Natural killer cell (primary cell): ENCODE data around the gene EYS. TPM values are rescaled to one million over a fixed set of nuclear protein-coding genes. Genes with fewer than 3 reads are reported as not detected.

ENCODE experiments used
- ATAC-seq, 3 donors: fragments of 150-1000 bp in 2 of 3; fragments of 200-7000 bp in 1 of 3; cut with Tn5 transposase; 1 replicate in 1 of 3; 2 replicates in 2 of 3; pipeline ENCODE4 v1.10.0; 2021; ENCODE audit warnings: mild to moderate bottlenecking in 2 of 3, moderate library complexity in 2 of 3
- DNase-seq, 2 donors: peaks; one replicate each; pipeline versions ENCODE4 v3.0.0 to v3.0.0-alpha.2; 2013 to 2021; ENCODE audit warnings: mixed read lengths in 1 of 2
- H3K27ac ChIP-seq: one replicate; pipeline ENCODE4 v1.5.1; 2013; ENCODE audit warnings: mild to moderate bottlenecking, low read length
- H3K27me3 ChIP-seq: one replicate; pipeline ENCODE4 v1.6.1; 2013; ENCODE audit warnings: low read length; ENCODE audit not compliant: control insufficient read depth, insufficient read depth
- H3K36me3 ChIP-seq: one replicate; pipeline ENCODE4 v1.6.1; 2013; ENCODE audit warnings: low read length; ENCODE audit not compliant: control insufficient read depth, insufficient read depth
- H3K4me1 ChIP-seq: one replicate; pipeline ENCODE4 v1.6.1; 2013; ENCODE audit warnings: low read length; ENCODE audit not compliant: control insufficient read depth, insufficient read depth
- H3K4me3 ChIP-seq: one replicate; pipeline ENCODE4 v1.5.1; 2013; ENCODE audit warnings: low read length
- H3K9me3 ChIP-seq: one replicate; pipeline ENCODE4 v1.6.1; 2013; ENCODE audit warnings: low read length; ENCODE audit not compliant: control insufficient read depth, insufficient read depth
- H3K27ac Mint-ChIP-seq, 2 donors: one replicate each; pipeline ENCODE4 v1.8.0; 2022; ENCODE audit warnings: mild to moderate bottlenecking in 2 of 2, mixed read lengths in 2 of 2, moderate library complexity in 1 of 2
- H3K27me3 Mint-ChIP-seq, 2 donors: one replicate each; pipeline ENCODE4 v1.8.0; 2022; ENCODE audit warnings: low read depth in 2 of 2, mixed read lengths in 2 of 2
- H3K36me3 Mint-ChIP-seq: one replicate; pipeline ENCODE4 v1.8.0; 2022; ENCODE audit warnings: mixed read lengths
- H3K4me1 Mint-ChIP-seq, 2 donors: one replicate each; pipeline ENCODE4 v1.8.0; 2022; ENCODE audit warnings: mixed read lengths in 2 of 2
- H3K4me3 Mint-ChIP-seq: one replicate; pipeline ENCODE4 v1.8.0; 2022; ENCODE audit warnings: mild to moderate bottlenecking, moderate library complexity, mixed read lengths
- H3K9me3 Mint-ChIP-seq, 2 donors: one replicate each; pipeline ENCODE4 v1.8.0; 2022; ENCODE audit warnings: mixed read lengths in 2 of 2
- WGBS: methylation state at CpG from one replicate; pipeline ENCODE4 v1.1.7; 2013; ENCODE audit warnings: missing lambda C conversion rate; ENCODE audit not compliant: insufficient coverage; 5-methylcytosine and 5-hydroxymethylcytosine counted together
- intact Hi-C: fragments of 100-400 bp; cut with micrococcal nuclease; formaldehyde crosslinking; loops from one replicate; pipeline ENCODE4 v1.14.2; 2022
- total RNA-seq, 4 donors: library from RNA; stranded (reverse); fragments of 120-200 nt in 1 of 4; gene quantifications; one replicate each; pipeline versions ENCODE4 v1.2.3 to v1.2.4, GENCODE V29; 2013 to 2022
- TF ChIP-seq, protein P1 (sequence below): fragments of 200-600 bp; IDR thresholded peaks from one replicate; pipeline ENCODE4 v1.8.0; 2022; ENCODE audit warnings: antibody characterized with exemption

Gene EYS
- total RNA-seq, 3 donors from 2014 or later (not counting 1 experiment from before 2014, with no cell fraction given): 0.55 TPM; not detected in 2

DNA sequence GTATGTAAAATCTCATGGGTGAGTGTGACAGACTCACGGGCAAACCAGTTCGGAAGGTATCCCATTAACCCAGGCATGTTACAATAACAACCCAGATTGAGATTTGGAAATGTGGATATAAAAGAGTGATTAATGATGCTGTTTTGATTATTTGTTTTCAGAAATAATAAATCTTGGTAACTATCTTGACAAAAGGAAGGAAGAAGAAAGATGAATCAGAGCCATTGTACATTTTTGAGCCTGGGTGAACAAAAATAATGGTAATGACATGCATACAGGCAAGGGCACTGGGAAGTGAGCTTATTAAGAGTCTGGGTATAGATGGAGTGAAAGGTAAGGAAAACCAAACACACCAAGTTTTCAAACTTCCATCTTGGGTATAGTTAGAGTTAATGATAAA, 1209.4 kb downstream of the EYS start:
- Histone ChIP-seq H3K4me1 (no peaks in the 10 kb centered on the region), H3K27ac (no peak overlapping the region), H3K9me3 (peaks cover 3% of the 10 kb centered on the region), H3K4me3 (no peak overlapping the region), H3K27me3 (no peaks in the 10 kb centered on the region), H3K36me3 (no peaks in the 10 kb centered on the region)
- intact Hi-C loops: no loop called here
- TF ChIP-seq, protein P1, sequence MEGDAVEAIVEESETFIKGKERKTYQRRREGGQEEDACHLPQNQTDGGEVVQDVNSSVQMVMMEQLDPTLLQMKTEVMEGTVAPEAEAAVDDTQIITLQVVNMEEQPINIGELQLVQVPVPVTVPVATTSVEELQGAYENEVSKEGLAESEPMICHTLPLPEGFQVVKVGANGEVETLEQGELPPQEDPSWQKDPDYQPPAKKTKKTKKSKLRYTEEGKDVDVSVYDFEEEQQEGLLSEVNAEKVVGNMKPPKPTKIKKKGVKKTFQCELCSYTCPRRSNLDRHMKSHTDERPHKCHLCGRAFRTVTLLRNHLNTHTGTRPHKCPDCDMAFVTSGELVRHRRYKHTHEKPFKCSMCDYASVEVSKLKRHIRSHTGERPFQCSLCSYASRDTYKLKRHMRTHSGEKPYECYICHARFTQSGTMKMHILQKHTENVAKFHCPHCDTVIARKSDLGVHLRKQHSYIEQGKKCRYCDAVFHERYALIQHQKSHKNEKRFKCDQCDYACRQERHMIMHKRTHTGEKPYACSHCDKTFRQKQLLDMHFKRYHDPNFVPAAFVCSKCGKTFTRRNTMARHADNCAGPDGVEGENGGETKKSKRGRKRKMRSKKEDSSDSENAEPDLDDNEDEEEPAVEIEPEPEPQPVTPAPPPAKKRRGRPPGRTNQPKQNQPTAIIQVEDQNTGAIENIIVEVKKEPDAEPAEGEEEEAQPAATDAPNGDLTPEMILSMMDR: no peak
- Mint-ChIP-seq H3K4me1 (no peaks in the 10 kb centered on the region), H3K4me3 (no peak overlapping the region), H3K9me3 (peaks cover 12 to 23% of the 10 kb centered on the region in 2 donors), H3K27ac (no peak overlapping the region), H3K36me3 (no peaks in the 10 kb centered on the region), H3K27me3 (no peaks in the 10 kb centered on the region)
- ATAC-seq (no peak), DNase-seq (no peak)
- WGBS: 94% methylated on average over 2 of the region's 2 CpGs

- no peaks in the 10 kb centered on the region for H3K27me3 ChIP-seq
- no peaks in the 10 kb centered on the region for H3K4me1 ChIP-seq
- WGBS: 80% methylated on average over 1 of the region's 2 CpGs
- Mint-ChIP-seq H3K9me3 (peaks cover 5 to 10% of the 10 kb centered on the region in 2 donors), H3K4me3 (no peak overlapping the region), H3K4me1 (no peaks in the 10 kb centered on the region), H3K36me3 (no peaks in the 10 kb centered on the region), H3K27ac (no peak overlapping the region), H3K27me3 (no peaks in the 10 kb centered on the region)
- TF ChIP-seq, protein P1: no peak
- H3K9me3 ChIP-seq: no peaks in the 10 kb centered on the region
- no peaks in the 10 kb centered on the region for H3K36me3 ChIP-seq
- no peak overlapping the region for H3K4me3 ChIP-seq
- ATAC-seq (no peak), DNase-seq (no peak)
- intact Hi-C loops: no loop called here
- no peak overlapping the region for H3K27ac ChIP-seq
These were observed 1217.3 kb downstream of the EYS start for GRCh38 chr6:64489763-64490162.

- Histone ChIP-seq H3K4me3 (no peak overlapping the region), H3K4me1 (no peaks in the 10 kb centered on the region), H3K27me3 (no peaks in the 10 kb centered on the region), H3K36me3 (no peaks in the 10 kb centered on the region), H3K27ac (no peak overlapping the region), H3K9me3 (no peaks in the 10 kb centered on the region)
- DNase-seq (no peak), ATAC-seq (no peak)
- Mint-ChIP-seq H3K27ac (no peak overlapping the region), H3K36me3 (no peaks in the 10 kb centered on the region), H3K27me3 (no peaks in the 10 kb centered on the region), H3K9me3 (peaks cover 0 to 13% of the 10 kb centered on the region in 2 donors), H3K4me3 (no peak overlapping the region), H3K4me1 (no peaks in the 10 kb centered on the region)
- intact Hi-C loops: no loop called here
- TF ChIP-seq, protein P1: no peak
- WGBS: 94% methylated on average over 2 of the region's 3 CpGs
These were observed 1220.3 kb downstream of the EYS start for GRCh38 chr6:64486578-64487351.
